ENCODE results near the gene LHFPL6. TPM values are rescaled to one million over a fixed set of nuclear protein-coding genes. Genes with fewer than 3 reads are reported as not detected.

LHFPL6 gene
- total and polyA plus RNA-seq, 9 of the 15 experiments (the other 6 are each of a cell fraction or from before 2014, with no cell fraction given) = 0.18 TPM; not detected in 8

- ATAC-seq = no peak
- 3% methylated on average over 3 of the region's 3 CpGs for WGBS (ENCODE audit: insufficient coverage, low coverage, missing lambda C conversion rate)
These were observed 6.3 kb downstream of the LHFPL6 start for GRCh38 chr13:39596685-39597084.

More at GRCh38 chr13:39596685-39597084, 6.3 kb downstream of the LHFPL6 start:
- Histone ChIP-seq H3K9ac (ENCODE audit: insufficient read depth in 1 of 2, low read depth in 2 of 2, low read length in 2 of 2) (no peak overlapping the region), H3K27me3 (ENCODE audit: control insufficient read depth in 2 of 2, insufficient read depth in 2 of 2, low read length in 2 of 2) (peaks cover 0 to 7% of the 10 kb centered on the region in 2 experiments; a peak in 4 of 5 replicates), H3K9me3 (replicated peaks; ENCODE audit: control insufficient read depth, insufficient read depth, low read depth, low read length) (no peaks in the 10 kb centered on the region), H3K4me2 (ENCODE audit: insufficient read depth, low read length) (no peak overlapping the region), H3K4me1 (replicated peaks in 1 of 2; ENCODE audit: control insufficient read depth in 2 of 2, insufficient read depth in 2 of 2, low read length in 2 of 2) (no peaks in the 10 kb centered on the region), H4K20me1 (replicated peaks; ENCODE audit: control insufficient read depth, insufficient read depth, low read length) (no peaks in the 10 kb centered on the region), H2AFZ (ENCODE audit: low read depth, low read length) (no peak overlapping the region), H3K9me1 (ENCODE audit: control insufficient read depth, insufficient read depth, low read length) (no peaks in the 10 kb centered on the region), H3K27ac (ENCODE audit: extremely low read depth, low read depth, low read length) (no peak overlapping the region), H3K4me3 (no peak overlapping the region), H3K36me3 (ENCODE audit: control insufficient read depth, insufficient read depth, low read length) (no peaks in the 10 kb centered on the region), H3K79me2 (ENCODE audit: control insufficient read depth, insufficient read depth, low read length) (no peaks in the 10 kb centered on the region)
- intact Hi-C loops (cut with micrococcal nuclease) = no loop called here
- no peak for TF ChIP-seq DPF2 (IDR thresholded peaks at IDR 0.05)
- TF ChIP-seq POLR3G (IDR thresholded peaks at IDR 0.05; ENCODE audit: extremely low read depth, insufficient read length, insufficient replicate concordance) = no peak
- TF ChIP-seq ZNF583 (CRISPR knock-in tag; IDR thresholded peaks at IDR 0.05) = no peak
- TF ChIP-seq ZFP36 (IDR thresholded peaks at IDR 0.05; ENCODE audit: low read depth, low read length, partially characterized antibody) = no peak
- TF ChIP-seq RBM15 (IDR thresholded peaks at IDR 0.05; ENCODE audit: insufficient read depth, low read length) = no peak
- no peak for TF ChIP-seq CREB1 (IDR thresholded peaks at IDR 0.05)
- no peak for TF ChIP-seq CREB1 (CRISPR knock-in tag; IDR thresholded peaks at IDR 0.05)
- no peak for TF ChIP-seq GABPB1 (CRISPR knock-in tag; IDR thresholded peaks at IDR 0.05)
- TF ChIP-seq ZNF707 (CRISPR knock-in tag; conservative IDR thresholded peaks at IDR 0.05) = no peak
- no peak for TF ChIP-seq CGGBP1 (CRISPR knock-in tag; IDR thresholded peaks at IDR 0.05)
- TF ChIP-seq ARHGAP35 (IDR thresholded peaks at IDR 0.05; ENCODE audit: partially characterized antibody) = no peak
- TF ChIP-seq PREB (CRISPR knock-in tag; IDR thresholded peaks at IDR 0.05) = no peak
- TF ChIP-seq, protein P1, sequence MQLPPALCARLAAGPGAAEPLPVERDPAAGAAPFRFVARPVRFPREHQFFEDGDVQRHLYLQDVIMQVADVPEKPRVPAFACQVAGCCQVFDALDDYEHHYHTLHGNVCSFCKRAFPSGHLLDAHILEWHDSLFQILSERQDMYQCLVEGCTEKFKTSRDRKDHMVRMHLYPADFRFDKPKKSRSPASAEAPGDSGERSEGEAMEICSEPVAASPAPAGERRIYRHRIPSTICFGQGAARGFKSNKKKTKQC (CRISPR knock-in tag; IDR thresholded peaks at IDR 0.05) = no peak
- no peak for FAIRE-seq
- ChIA-PET POLR2A (no interaction called here), CTCF (ENCODE audit: low intra/inter-chr PET ratio) (no interaction called here)
- BruUV-seq (replicated peaks) = no TSS peak
- no peak for DNase-seq (ENCODE audit: extremely low read depth in 1 of 4, low spot score in 3 of 4)
- in situ Hi-C loops (cut with MboI) = no loop called here
